Activated T-helper 9 cell treated with anti-CD3 and anti-CD28 coated beads, Interleukin-2, amount 50 U/mL, for 16 hours (primary cell): ENCODE measurements around the gene CBFB.

Experiments
- DNase-seq: peaks from one replicate; pipeline ENCODE4 v3.0.0-alpha.2; 2020; ENCODE audit warnings: low read depth

Gene CBFB

GRCh38 chr16:67129422-67129821 is 100.5 kb downstream of the CBFB start:
- DNase-seq: no peak

DNA sequence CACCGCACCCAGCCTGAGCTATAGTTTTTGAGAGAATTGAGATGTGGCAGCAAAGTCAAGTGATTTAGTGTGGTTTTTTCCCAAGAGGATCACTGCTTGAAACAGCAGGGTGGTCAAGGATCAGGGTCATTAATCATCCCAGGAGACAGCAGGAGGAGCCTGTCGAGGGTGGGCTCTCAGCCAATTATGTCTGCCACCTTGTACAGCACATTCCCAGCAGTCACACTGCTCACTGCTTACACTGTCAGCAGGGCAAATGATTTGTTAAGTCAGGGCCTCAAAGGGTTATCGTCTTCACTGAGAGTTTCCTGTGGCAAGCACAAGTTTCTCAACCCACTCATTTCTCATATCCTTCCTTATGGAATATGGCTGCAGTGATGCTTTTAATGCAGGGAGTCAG is 108.7 kb downstream of the CBFB start:
- DNase-seq: no peak

DNA sequence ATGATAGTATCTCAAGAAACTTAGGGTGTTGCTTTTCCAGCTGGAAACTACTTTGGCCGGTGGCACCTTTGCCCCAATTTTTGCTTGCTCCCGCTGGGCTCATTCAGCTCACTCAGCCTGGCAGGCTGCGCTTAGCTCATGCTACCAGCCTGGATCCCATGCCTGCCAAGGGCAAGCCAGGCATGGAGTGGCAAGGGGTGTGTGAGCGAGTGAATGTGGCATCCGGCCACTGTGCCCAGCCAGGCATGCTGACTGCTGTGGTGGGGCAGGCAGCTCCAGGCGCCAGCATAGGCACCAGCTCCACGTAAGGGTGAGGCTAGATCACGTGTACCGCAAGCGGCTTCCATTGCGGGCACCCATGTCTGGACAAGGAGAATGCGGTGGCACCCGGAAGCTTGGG is 112.4 kb downstream of the CBFB start:
- DNase-seq: no peak

GRCh38 chr16:67142342-67142741 is 113.4 kb downstream of the CBFB start:
- DNase-seq: no peak

DNA sequence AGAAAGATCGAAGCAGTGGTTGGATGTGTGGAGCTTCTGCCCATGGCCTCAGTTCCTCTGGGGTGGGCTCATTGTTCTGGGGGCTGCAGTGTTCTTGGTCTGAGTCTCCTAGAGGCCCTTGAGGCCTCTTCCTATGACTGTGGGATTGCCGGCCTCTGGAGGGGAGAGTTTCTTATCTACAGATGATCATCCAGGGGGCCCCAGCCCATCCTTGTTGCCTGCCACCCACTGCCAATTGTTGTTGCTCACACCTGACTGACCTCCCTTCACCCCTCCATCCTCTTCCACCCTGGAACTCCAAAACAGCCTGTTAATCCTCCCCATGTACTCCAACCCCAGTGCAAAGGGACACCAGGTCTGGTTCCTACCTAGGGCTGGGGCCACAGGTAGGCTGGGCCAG is 116.0 kb downstream of the CBFB start:
- DNase-seq: no peak

DNA sequence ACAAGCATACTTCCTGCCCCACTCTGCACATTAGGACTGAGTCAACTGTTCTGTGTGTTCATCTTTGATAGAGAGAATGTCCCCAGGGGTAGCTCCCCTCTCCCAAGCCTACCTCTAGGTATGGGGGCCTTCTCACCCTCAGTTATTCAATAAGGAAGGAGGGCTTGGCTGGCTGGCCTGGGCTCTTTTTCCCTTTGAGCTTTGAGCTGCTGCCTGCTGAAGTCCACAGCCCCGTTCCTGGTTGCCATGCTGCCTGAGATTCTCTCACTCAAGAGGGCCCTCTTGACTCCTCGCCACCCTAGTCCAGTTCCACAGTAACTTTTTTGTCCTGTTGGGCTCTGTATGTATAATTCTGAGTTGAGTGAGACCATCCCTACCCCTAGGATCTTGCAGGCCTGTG is 116.8 kb downstream of the CBFB start:
- no peak for DNase-seq

DNA sequence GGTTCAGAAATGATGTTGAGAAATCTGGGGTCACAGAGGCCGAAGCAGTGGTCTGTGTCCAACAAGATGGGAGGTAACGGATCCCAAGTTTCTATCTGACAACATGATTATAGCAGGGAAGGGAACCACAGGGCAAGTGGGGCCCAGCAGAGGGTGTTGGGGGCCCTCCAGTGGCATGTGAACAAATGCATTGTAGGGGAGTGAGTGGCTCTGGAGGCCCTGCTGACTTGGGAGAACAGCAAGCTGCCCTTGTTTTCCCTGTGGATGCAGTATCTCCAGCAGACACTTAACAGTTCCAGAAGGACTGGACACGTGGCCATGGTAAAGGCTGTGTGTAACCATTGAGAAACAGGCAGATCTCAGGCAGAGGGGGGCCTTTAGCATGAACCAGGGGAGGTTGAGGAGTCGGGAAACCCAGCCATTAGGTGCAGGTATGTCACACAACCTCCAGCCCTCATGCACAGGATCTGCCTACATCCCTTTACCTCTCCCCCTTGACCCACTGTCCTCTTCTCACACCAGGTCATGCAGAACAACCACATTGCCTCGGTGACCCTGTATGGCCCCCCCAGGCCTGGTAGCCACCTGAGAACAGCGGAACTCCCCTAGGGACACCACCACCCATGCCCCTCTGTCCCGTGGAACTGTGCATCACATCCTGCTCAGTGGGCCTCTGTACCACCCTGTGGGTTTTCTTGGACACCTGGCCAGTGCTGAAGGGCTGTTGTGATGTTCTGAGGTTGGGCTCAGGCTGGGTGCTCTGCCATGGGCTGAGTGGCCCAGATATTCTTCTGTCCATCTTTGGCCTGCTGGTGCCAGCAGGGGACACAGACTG is 117.8 kb downstream of the CBFB start:
- DNase-seq: no peak

DNA sequence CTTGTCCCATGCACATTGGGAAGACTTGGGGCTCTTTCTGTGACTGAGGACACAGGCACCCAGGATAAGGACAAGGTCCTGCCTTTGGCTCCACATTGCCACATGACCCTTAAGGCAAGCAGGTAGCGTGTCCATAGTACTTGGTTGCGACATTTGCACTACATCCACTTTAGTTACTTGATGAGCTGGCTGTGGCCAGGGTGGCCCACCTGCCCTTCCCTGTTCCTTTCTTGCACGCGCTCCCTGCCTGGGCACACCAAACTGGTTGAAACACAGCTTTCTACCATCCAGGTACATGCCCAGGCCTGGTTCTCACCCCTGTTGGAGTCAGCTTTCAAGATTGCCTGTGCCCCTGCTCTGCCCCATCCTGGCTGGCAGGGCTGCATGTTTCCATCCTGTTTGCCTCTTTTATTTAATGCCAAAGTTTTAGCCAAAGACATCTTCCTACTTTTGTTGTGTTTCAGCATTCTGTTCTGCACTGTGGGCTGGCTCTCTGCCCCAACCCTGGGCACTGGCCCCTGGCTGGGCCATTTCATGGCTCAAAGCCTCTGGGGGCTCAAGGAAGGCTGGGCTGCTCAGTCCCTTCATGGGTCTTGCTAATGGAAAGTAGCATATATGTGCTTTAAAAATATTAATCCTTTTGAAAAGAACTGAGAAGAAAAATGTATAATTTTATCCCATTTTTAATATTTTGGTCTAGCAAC is 118.6 kb downstream of the CBFB start:
- no peak for DNase-seq

GRCh38 chr16:67148221-67148620 is 119.3 kb downstream of the CBFB start:
- DNase-seq: no peak

DNA sequence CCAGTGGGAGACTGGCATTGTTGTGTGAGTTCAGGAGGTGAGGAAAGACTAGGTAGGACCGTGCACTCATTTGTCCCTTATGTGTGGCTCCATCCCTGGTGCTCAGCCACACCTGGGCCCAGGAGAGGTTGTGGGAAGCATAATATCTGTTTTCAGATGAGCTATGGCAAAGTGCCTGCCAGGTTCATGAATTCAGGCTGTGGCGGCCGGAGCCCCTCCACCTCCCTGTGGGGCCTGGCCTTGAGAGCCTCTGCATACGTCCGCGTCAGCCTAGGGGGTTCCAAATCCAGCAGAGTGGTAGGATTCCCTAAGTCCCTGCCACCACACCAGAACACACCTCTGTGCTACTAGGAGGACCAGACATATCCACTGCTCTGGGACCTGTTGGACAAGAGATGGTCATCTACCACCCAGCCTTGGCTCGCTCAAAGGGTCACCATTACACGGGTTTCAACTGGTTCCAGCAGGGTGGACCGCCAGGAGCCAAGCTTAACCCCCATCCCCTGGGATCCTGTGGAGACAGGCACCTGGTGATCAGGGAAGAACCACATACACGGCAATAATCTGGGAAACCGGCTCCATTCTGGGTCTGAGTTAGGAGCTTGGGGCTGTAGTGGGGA is 119.8 kb downstream of the CBFB start:
- DNase-seq: no peak

- no peak for DNase-seq
Measured at GRCh38 chr16:67149276-67150046, 120.5 kb downstream of the CBFB start.

GRCh38 chr16:67150047-67150832 is 121.3 kb downstream of the CBFB start:
- peak; percentile 49 for DNase-seq
